Neural progenitor cell (in vitro differentiated cells): ENCODE data around the gene ADCY9.

ENCODE experiments used
- CTCF ChIP-seq: fragments of 200-600 bp; sonication (generic); IDR thresholded peaks from 2 replicates; pipeline ENCODE4 v1.5.1; 2017; ENCODE audit warnings: antibody characterized with exemption, mild to moderate bottlenecking
- EZH2 ChIP-seq: fragments of 200-600 bp; sonication (generic); IDR thresholded peaks from 2 replicates; pipeline ENCODE4 v1.6.1; 2017; ENCODE audit warnings: antibody characterized with exemption, mild to moderate bottlenecking, moderate library complexity

- no peak for TF ChIP-seq EZH2
- TF ChIP-seq CTCF = no peak
Measured at GRCh38 chr16:4006397-4006999, 109.7 kb downstream of the ADCY9 start.
